Parathyroid adenoma (tissue), 2 donors: ENCODE data around the gene EXOSC10.

ENCODE experiments used
- H2AFZ ChIP-seq: fragments of 300-600 bp; sonication (generic); one replicate; pipeline ENCODE4 v1.7.0; 2017; ENCODE audit warnings: antibody characterized with exemption, mild to moderate bottlenecking
- H3K27ac ChIP-seq: fragments of 300-600 bp; sonication (generic); one replicate; pipeline ENCODE4 v1.7.0; 2017
- H3K27me3 ChIP-seq: fragments of 300-600 bp; sonication (generic); one replicate; pipeline ENCODE4 v1.7.0; 2017; ENCODE audit warnings: low read length; ENCODE audit not compliant: control insufficient read depth, insufficient read depth
- H3K36me3 ChIP-seq: fragments of 300-600 bp; sonication (generic); one replicate; pipeline ENCODE4 v1.7.0; 2017; ENCODE audit warnings: low read length; ENCODE audit not compliant: control insufficient read depth, insufficient read depth
- H3K4me1 ChIP-seq: fragments of 300-600 bp; sonication (generic); one replicate; pipeline ENCODE4 v1.7.0; 2017; ENCODE audit warnings: control low read depth
- H3K4me2 ChIP-seq: fragments of 300-600 bp; sonication (generic); one replicate; pipeline ENCODE4 v1.7.0; 2017; ENCODE audit warnings: low read length
- H3K4me3 ChIP-seq: fragments of 300-600 bp; sonication (generic); one replicate; pipeline ENCODE4 v1.7.0; 2017; ENCODE audit warnings: low read depth, low read length
- H3K79me2 ChIP-seq: fragments of 300-600 bp; sonication (generic); one replicate; pipeline ENCODE4 v1.7.0; 2017; ENCODE audit warnings: control low read depth
- H3K9ac ChIP-seq: fragments of 300-600 bp; sonication (generic); one replicate; pipeline ENCODE4 v1.7.0; 2017; ENCODE audit warnings: mild to moderate bottlenecking
- H3K9me3 ChIP-seq: fragments of 300-600 bp; sonication (generic); one replicate; pipeline ENCODE4 v1.7.0; 2017; ENCODE audit warnings: low read length; ENCODE audit not compliant: control insufficient read depth
- TF ChIP-seq, protein P1 (sequence below): fragments of 300-600 bp; sonication (generic); IDR thresholded peaks from one replicate; pipeline ENCODE4 v1.7.0; 2017; ENCODE audit warnings: antibody characterized with exemption, mild to moderate bottlenecking
- donor health status: primary hyperparathyroidism.

EXOSC10 gene

DNA sequence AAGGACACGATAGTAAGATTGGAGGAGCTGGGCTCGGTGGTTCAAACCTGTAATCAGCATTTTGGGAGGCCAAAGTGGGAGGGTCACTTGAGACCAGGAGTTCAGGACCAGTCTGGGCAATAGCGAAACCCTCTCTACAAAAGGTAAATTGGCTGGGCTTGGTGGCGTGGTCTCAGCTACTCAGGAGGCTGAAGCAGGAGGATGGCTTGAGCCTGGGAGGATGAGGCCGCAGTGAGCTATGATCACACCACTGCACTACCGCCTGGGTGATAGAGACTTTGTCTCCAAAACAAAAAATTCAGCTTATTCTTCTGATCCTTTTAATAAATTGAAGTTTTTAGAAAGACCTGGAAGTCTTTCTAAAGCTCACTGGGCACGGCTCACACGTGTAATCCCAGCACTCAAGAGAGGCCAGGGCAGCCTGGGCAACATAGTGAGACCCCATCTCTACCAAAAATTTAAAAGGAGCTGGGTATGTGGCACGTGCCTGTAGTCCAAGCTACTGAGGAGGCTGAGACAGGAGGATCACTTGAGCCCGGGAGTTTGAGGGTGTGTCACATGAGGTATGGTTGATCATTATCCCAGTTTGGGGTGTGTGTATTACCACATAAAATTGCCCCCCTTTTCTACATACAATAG is 67.9 kb downstream of the EXOSC10 start:
- Histone ChIP-seq H3K9ac (no peak overlapping the region), H2AFZ (no peak overlapping the region), H3K4me2 (no peak overlapping the region), H3K4me1 (no peaks in the 10 kb centered on the region), H3K27me3 (no peaks in the 10 kb centered on the region), H3K79me2 (no peaks in the 10 kb centered on the region), H3K27ac (no peak overlapping the region), H3K9me3 (no peaks in the 10 kb centered on the region), H3K36me3 (no peaks in the 10 kb centered on the region), H3K4me3 (no peak overlapping the region)
- TF ChIP-seq, protein P1, sequence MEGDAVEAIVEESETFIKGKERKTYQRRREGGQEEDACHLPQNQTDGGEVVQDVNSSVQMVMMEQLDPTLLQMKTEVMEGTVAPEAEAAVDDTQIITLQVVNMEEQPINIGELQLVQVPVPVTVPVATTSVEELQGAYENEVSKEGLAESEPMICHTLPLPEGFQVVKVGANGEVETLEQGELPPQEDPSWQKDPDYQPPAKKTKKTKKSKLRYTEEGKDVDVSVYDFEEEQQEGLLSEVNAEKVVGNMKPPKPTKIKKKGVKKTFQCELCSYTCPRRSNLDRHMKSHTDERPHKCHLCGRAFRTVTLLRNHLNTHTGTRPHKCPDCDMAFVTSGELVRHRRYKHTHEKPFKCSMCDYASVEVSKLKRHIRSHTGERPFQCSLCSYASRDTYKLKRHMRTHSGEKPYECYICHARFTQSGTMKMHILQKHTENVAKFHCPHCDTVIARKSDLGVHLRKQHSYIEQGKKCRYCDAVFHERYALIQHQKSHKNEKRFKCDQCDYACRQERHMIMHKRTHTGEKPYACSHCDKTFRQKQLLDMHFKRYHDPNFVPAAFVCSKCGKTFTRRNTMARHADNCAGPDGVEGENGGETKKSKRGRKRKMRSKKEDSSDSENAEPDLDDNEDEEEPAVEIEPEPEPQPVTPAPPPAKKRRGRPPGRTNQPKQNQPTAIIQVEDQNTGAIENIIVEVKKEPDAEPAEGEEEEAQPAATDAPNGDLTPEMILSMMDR = no peak

DNA sequence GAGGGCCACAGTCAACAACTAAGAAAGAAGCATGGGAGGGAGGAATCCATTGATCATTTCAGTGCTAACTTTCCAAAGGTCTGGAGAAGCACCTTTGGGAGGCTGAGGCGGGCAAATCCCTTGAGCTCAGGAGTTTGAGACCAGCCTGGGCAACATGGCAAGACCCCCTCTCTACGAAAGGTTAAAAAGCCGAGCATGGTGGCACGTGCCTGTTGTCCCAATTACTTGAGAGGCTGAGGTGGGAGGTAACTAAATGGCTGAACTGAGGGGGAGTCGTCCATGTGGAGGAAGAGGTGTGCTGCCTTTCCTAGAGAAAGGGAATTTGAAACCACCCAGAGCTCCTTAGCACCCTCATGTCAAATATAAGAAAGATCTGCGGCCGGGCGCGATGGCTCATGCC is 68.8 kb downstream of the EXOSC10 start:
- TF ChIP-seq, protein P1 = no peak
- no peak overlapping the region for H3K4me2 ChIP-seq
- H3K79me2 ChIP-seq = no peaks in the 10 kb centered on the region
- H3K36me3 ChIP-seq = no peaks in the 10 kb centered on the region
- no peaks in the 10 kb centered on the region for H3K27me3 ChIP-seq
- no peak overlapping the region for H3K4me3 ChIP-seq
- H3K9ac ChIP-seq = no peak overlapping the region
- no peak overlapping the region for H3K27ac ChIP-seq
- no peak overlapping the region for H2AFZ ChIP-seq
- no peaks in the 10 kb centered on the region for H3K9me3 ChIP-seq
- H3K4me1 ChIP-seq = no peaks in the 10 kb centered on the region

DNA sequence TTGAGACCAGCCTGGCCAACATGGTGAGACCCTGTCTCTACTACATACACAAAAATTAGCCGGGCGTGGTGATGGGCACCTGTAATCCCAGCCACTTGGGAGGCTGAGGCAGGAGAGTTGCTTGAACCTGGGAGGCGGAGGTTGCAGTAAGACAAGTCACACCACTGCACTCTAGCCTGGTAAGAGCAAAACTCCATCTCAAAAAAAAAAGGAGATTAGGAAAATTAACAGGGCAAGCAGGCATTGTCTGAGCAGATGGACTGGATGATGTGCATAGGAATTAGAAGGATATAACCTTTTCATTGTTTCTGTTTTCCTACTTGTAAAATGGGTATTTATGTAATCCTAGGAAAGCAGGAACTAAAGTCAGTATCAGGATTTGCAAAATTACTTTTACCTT is 71.7 kb downstream of the EXOSC10 start:
- Histone ChIP-seq H3K9ac (no peak overlapping the region), H3K36me3 (no peaks in the 10 kb centered on the region)

DNA sequence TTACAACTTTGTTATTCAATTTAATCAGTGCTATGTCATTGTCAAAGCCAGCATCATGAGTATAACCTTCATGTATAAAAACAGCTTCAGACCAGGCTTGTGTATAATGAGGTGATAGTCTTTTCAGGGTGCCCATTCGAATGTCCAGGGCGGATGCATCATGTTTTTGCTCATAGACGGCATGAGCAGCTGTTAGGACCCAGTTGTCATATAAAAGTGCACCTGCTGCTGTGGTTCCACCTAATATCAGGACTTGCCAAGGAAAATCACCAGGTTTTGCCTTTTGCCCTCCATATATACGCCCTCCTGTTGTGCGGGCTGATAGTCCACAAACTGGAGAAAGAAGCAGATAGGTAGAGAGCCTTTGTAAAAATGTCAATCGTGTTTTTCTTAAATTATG is 72.4 kb downstream of the EXOSC10 start:
- Histone ChIP-seq H3K4me1 (no peaks in the 10 kb centered on the region), H2AFZ (no peak overlapping the region), H3K79me2 (no peaks in the 10 kb centered on the region), H3K9me3 (no peaks in the 10 kb centered on the region), H3K4me3 (no peak overlapping the region), H3K27ac (no peak overlapping the region), H3K27me3 (no peaks in the 10 kb centered on the region), H3K36me3 (no peaks in the 10 kb centered on the region), H3K4me2 (no peak overlapping the region), H3K9ac (no peak overlapping the region)
- TF ChIP-seq, protein P1 = no peak

More for the DNA sequence above, 71.7 kb downstream of the EXOSC10 start:
- Histone ChIP-seq H3K27me3 (no peaks in the 10 kb centered on the region), H3K9me3 (no peaks in the 10 kb centered on the region), H3K27ac (no peak overlapping the region), H3K79me2 (no peaks in the 10 kb centered on the region), H3K4me1 (no peaks in the 10 kb centered on the region), H3K4me2 (no peak overlapping the region), H3K4me3 (no peak overlapping the region), H2AFZ (no peak overlapping the region)
- TF ChIP-seq, protein P1 = no peak

DNA sequence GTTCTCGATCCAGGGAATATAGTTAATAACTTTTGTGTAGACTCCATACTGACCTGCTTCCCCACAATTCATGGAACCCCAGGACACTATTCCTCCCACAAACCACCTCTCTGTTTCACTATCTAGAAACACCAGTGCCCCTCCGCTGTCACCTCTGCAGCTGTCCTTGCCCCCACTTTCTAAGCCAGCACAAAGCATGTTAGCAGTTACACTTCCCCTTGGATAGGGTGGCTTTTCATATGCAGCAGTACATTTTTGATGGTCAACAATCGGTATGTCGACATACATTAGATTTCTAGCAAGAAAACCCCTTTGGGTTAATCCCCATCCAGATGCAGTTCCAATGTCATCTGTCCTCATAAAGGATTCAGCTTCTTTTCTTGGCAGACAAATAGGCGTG is 72.8 kb downstream of the EXOSC10 start:
- no peak overlapping the region for H3K9ac ChIP-seq
- no peaks in the 10 kb centered on the region for H3K9me3 ChIP-seq
- H3K4me1 ChIP-seq = no peaks in the 10 kb centered on the region
- H3K36me3 ChIP-seq = no peaks in the 10 kb centered on the region
- no peaks in the 10 kb centered on the region for H3K27me3 ChIP-seq
- H3K4me2 ChIP-seq = no peak overlapping the region
- TF ChIP-seq, protein P1 = no peak
- H3K4me3 ChIP-seq = no peak overlapping the region
- H2AFZ ChIP-seq = no peak overlapping the region
- no peak overlapping the region for H3K27ac ChIP-seq
- no peaks in the 10 kb centered on the region for H3K79me2 ChIP-seq
